Fibroblast of pulmonary artery (primary cell): Measurements from ENCODE around the gene C3orf52.
"Not testable (repeated sequence)": the region's sequence is repeated elsewhere in the genome, so short reads cannot be mapped to it uniquely, and the experiment has no call there.

Experiments used
- DNase-seq: peaks from one replicate; pipeline ENCODE4 v3.0.0-alpha.2; 2010; ENCODE audit warnings: low read depth
- H3K4me3 ChIP-seq: replicated peaks from 2 replicates; pipeline ENCODE4 v1.5.1; 2011; ENCODE audit warnings: low read depth, mild to moderate bottlenecking, control low read depth, low read length, moderate library complexity
- CTCF ChIP-seq: IDR thresholded peaks from 2 replicates; pipeline ENCODE4 v1.5.1; 2011; ENCODE audit warnings: mild to moderate bottlenecking, control low read depth, low read length, inconsistent platforms; ENCODE audit errors: missing control alignments

The C3orf52 gene

GRCh38 chr3:112086076-112086854 lies at the start of gene C3orf52:
Gene C3orf52 (plus strand): TSS chr3:112086389. CDS start chr3:112086408, 19 bp downstream.
- peak; percentile 78 for DNase-seq
- no peak for TF ChIP-seq CTCF
- peak within 1 kb of the TSS; percentile 66 for H3K4me3 ChIP-seq

GRCh38 chr3:112037194-112037593 lies 49.0 kb upstream of the C3orf52 start:
- not testable (repeated sequence) for DNase-seq, H3K4me3 ChIP-seq

GRCh38 chr3:112038863-112039262 lies 47.3 kb upstream of the C3orf52 start:
- no peak overlapping the region for H3K4me3 ChIP-seq
- no peak for TF ChIP-seq CTCF
- peak; percentile 22 for DNase-seq

GRCh38 chr3:112041321-112041720 lies 44.9 kb upstream of the C3orf52 start:
- TF ChIP-seq CTCF = no peak
- H3K4me3 ChIP-seq = no peak overlapping the region
- DNase-seq = no peak

GRCh38 chr3:112042842-112043280 lies 43.3 kb upstream of the C3orf52 start:
- no peak for DNase-seq
- TF ChIP-seq CTCF = no peak

GRCh38 chr3:112043621-112044201 lies 42.5 kb upstream of the C3orf52 start:
- TF ChIP-seq CTCF = peak; percentile 93
- H3K4me3 ChIP-seq = peak overlapping the region; percentile 19
- peak; percentile 85 for DNase-seq

More at GRCh38 chr3:112042842-112043280, 43.3 kb upstream of the C3orf52 start:
- no peak overlapping the region for H3K4me3 ChIP-seq

- no peak for TF ChIP-seq CTCF
- H3K4me3 ChIP-seq = no peak overlapping the region
- no peak for DNase-seq
Observed at GRCh38 chr3:112046599-112046998, 39.6 kb upstream of the C3orf52 start.
